ENCODE data around the gene URB1.

DNA sequence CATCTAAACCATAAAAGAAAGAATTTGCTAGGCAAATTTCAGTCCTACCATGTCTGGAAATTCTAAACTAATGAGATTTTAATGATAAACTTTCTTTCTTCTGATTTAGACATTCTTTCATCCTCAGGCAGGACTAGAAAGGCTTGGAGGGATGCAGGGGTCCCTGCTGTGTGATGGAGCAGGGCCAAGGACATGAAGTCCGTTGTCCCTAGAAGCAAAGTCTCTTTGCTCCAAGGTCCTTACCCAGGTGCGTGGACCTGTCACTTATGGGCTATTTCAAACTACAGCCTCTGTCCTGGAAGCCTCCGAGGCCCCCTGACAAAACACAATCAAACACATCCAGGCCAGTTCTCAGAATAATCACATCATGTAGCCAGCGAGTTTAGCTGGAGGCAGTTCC lies 26.6 kb downstream of the URB1 start:
- TF ChIP-seq CTCF (IDR thresholded peaks at IDR 0.05; ENCODE audit: low read depth, low read length) (no peak), POLR2A (IDR thresholded peaks at IDR 0.05; ENCODE audit: extremely low read depth, insufficient read length) (no peak), MYC (IDR thresholded peaks at IDR 0.05; ENCODE audit: low read depth, low read length) (no peak)

Measured in NB4 (cell line).